NB4 (cell line): Measurements from ENCODE around the gene C2CD2L.

Source experiments
- MYC ChIP-seq: IDR thresholded peaks from 2 replicates; pipeline ENCODE4 v1.6.1; 2011; ENCODE audit warnings: low read depth, low read length
- POLR2A ChIP-seq: IDR thresholded peaks from 2 replicates; pipeline ENCODE4 v1.6.1; 2011; ENCODE audit warnings: mild to moderate bottlenecking; ENCODE audit not compliant: insufficient read length; ENCODE audit errors: extremely low read depth
- TF ChIP-seq, protein P1 (sequence below): IDR thresholded peaks from one replicate; pipeline ENCODE4 v1.5.1; 2012; ENCODE audit warnings: low read depth, low read length

- TF ChIP-seq, protein P1, sequence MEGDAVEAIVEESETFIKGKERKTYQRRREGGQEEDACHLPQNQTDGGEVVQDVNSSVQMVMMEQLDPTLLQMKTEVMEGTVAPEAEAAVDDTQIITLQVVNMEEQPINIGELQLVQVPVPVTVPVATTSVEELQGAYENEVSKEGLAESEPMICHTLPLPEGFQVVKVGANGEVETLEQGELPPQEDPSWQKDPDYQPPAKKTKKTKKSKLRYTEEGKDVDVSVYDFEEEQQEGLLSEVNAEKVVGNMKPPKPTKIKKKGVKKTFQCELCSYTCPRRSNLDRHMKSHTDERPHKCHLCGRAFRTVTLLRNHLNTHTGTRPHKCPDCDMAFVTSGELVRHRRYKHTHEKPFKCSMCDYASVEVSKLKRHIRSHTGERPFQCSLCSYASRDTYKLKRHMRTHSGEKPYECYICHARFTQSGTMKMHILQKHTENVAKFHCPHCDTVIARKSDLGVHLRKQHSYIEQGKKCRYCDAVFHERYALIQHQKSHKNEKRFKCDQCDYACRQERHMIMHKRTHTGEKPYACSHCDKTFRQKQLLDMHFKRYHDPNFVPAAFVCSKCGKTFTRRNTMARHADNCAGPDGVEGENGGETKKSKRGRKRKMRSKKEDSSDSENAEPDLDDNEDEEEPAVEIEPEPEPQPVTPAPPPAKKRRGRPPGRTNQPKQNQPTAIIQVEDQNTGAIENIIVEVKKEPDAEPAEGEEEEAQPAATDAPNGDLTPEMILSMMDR, result no peak
- no peak for TF ChIP-seq POLR2A
- no peak for TF ChIP-seq MYC
Observed at GRCh38 chr11:119077839-119078238, 29.3 kb upstream of the C2CD2L start.
